Ramos (cell line): ENCODE results near the gene ANKRD44.
"Not testable (repeated sequence)": the region's sequence is repeated elsewhere in the genome, so short reads cannot be mapped to it uniquely, and the experiment has no call there.

Experiments used
- in situ Hi-C: fragments of 300-500 bp; cut with MboI; formaldehyde crosslinking; loops from one replicate; pipeline ENCODE4 v1.14.3; 2022; ENCODE audit warnings: low sequenced_read_pairs; ENCODE audit not compliant: unreplicated experiment

Gene ANKRD44

GRCh38 chr2:197031803-197032202, 278.8 kb downstream of the ANKRD44 start:
- in situ Hi-C loops: no loop called here

- in situ Hi-C loops: no loop called here
Measured at GRCh38 chr2:197030090-197030489, 280.5 kb downstream of the ANKRD44 start.

- in situ Hi-C loops: no loop called here
Measured at GRCh38 chr2:197028633-197029032, 281.9 kb downstream of the ANKRD44 start.

DNA sequence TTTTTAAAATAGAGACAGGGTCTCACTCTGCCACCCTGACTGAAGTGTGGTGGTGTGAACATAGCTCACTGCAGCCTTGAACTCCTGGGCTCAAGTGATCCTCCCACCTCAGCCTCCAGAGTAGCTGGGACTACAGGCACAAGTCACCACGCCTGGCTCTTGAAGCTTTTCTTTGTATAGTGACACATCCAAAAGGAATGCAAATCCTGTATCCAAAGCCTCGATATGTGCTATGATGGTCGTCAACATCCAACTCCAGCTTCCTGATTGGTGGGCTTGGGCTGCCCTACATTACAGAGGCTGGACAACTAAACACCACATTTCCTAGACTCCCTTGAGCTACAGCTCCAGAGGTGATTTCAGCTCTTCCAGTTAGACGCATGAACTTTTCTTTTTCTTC, 282.4 kb downstream of the ANKRD44 start:
- in situ Hi-C loops: no loop called here

DNA sequence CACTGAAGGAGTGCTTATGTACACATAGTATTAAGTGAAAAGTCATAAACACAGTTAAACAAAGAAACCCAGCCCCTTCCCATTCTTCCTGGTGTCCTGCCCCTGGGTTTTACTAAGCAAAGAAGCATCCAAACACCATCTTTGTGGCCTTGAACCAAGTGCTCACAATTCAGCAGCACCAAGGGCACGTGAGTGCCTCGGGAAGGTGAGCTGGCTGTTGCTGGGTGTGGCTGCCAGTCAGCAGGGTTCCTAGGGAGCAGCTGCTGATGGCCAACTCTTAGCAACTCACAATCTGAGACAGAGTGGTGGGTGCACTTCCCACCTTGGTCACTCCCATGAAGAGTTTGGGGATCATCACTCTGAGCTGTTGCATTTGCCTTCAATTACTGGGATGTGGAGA, 286.4 kb downstream of the ANKRD44 start:
- in situ Hi-C loops: no loop called here

DNA sequence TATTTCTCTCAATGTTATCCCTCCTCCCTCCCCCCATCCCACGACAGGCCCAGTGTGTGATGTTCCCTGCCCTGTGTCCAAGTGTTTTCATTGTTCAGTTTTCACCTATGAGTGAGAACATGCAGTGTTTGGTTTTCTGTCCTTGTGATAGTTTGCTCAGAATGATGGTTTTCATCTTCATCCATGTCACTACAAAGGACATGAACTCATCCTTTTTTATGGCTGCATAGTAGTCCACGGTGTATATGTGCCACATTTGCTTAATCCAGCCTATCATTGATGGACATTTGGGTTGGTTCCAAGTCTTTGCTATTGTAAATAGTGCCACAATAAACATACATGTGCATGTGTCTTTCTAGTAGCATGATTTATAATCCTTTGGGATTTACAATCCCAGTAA, 289.7 kb downstream of the ANKRD44 start:
- in situ Hi-C loops: not testable (repeated sequence)

DNA sequence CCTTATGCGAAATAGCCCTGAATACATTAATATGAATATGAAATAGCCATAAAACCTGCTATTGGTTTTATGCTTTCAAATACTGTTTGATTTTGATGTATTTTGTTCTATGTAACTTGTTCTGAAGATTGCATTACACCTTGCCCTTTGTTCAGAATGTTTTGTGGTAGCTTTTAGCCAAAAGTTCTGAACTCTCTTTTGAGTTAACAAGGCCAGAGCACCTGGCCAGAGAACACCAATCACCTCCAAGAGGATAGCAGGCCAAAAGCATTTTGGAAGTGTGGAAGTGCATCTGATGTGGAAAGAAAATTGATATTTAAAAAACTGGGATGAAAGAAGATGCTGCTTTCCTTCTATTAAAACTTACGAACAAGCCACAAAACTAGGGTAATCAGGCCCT, 297.5 kb downstream of the ANKRD44 start:
- in situ Hi-C loops: no loop called here

- in situ Hi-C loops: no loop called here
Measured at GRCh38 chr2:197011801-197012641, 298.6 kb downstream of the ANKRD44 start.

- in situ Hi-C loops: no loop called here
Measured at GRCh38 chr2:197011021-197011417, 299.6 kb downstream of the ANKRD44 start.

- in situ Hi-C loops: no loop called here
Measured at GRCh38 chr2:197010200-197011020, 300.2 kb downstream of the ANKRD44 start.

- in situ Hi-C loops: not testable (repeated sequence)
Measured at GRCh38 chr2:197008741-197009341, 301.7 kb downstream of the ANKRD44 start.

GRCh38 chr2:197007716-197008628, 302.6 kb downstream of the ANKRD44 start:
- in situ Hi-C loops: no loop called here

DNA sequence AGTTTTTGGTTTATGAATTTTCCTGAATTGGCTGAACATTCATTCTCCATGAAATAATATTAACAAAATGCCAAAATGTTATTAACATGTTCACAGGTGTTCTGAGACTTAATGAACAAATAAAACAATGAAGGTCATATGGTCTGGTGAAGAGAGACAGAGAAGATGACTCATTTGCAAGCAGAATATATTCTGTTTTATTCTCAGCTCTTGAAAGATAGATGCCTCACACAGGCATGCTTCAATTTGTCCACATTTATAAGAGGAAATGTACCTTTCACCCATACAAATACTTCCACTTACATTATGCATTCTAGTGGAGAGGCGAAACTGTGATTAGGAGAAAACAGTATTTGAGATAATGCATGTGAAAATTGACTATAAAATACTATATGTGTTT, 308.7 kb downstream of the ANKRD44 start:
- in situ Hi-C loops: no loop called here

- in situ Hi-C loops: no loop called here
Measured at GRCh38 chr2:196995757-196996314, 314.7 kb downstream of the ANKRD44 start.

GRCh38 chr2:196994764-196995163, 315.8 kb downstream of the ANKRD44 start:
- in situ Hi-C loops: no loop called here

DNA sequence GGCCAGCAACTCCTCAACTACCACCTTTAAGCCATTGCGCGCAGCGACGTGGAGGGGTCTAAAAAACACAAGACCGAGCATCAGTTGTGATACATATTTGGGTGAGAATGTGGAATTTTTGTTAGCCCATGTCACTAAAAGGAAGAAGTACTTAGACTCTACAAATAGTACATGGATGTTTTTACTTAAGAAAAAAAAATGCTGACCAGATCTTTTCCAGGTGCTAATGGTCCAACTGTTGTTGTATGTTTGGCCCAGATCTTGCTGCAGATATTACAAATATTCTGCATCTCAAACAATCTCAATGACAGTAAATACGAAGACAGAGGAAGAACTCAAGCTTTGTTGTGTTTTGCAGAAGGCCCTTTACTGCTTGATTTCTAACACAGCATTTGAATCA, 317.0 kb downstream of the ANKRD44 start:
- in situ Hi-C loops: no loop called here

DNA sequence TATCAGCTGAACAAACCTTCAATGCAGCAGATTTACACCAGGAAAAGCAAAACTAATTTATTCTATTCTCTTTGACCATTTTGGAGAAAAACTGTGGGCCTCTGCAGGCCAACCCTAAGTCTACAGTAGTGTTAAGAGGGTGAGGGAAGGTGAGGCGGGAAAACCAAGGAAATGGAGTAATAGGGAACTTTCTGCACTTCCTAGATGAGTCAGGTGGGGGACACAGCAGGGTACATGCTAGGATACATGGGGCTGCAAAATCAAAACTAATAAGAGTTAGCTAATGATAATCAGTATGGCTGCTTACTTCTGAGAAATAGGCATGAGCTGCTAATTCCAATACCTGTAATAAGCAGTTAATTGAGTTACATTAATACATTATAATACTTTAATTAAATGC, 318.1 kb downstream of the ANKRD44 start:
- in situ Hi-C loops: no loop called here

DNA sequence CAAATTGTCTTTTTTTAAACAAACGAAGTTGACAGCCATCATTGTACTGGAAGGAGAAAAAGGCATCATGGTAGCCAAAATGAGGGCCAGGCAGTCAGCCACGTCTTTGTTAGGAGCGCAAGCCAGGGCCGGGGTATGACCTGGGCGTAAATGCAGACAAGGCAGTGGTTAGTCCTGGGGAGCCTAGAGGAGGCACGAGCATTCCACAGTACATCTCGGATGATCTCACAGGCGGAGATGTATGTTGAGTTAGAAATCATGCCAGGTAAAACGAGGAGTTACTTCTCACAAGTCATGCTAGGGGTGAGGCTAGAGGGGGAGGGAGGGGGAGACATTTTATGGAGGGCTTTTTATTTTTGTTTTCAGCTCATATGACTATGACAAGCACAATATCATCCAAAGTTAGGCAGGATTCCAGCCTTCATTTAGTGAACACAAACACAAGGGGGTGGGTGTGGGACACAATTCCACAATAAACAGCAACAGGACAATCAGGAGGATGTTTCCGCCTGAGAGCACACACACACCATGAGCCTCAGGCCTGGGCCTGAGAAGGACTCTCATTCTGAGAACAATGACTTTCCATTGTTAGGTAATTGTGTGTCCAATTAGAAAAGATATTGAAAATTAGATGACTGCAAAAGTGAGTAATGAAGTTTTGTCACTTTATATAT, 319.7 kb downstream of the ANKRD44 start:
- in situ Hi-C loops: no loop called here

DNA sequence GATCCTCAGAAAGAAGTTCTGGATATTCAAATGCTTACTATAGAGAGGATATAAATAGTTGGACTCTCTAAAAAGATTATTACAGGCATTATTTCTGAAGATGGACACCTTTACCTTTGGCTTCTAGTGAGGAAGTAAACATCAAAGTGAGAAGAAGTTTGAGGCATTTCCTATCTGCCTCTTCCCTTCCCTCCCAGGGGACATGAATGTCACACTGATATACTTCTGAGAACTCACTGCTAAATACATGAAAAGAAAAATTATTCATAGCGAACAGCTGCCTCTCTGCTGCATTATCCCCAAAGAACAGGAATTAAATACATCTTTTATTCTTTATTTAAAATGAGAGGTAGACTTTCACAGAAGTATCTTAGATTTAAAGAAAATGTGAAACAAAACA, 320.5 kb downstream of the ANKRD44 start:
- in situ Hi-C loops: no loop called here
